Activated effector memory CD4-positive, alpha-beta T cell treated with anti-CD3 and anti-CD28 coated beads, Interleukin-2, amount 50 U/mL, for 16 hours (primary cell): ENCODE data around the gene AZU1.

Experiments used
- DNase-seq: peaks from one replicate; pipeline ENCODE4 v3.0.0-alpha.2; 2020

Gene AZU1

DNA sequence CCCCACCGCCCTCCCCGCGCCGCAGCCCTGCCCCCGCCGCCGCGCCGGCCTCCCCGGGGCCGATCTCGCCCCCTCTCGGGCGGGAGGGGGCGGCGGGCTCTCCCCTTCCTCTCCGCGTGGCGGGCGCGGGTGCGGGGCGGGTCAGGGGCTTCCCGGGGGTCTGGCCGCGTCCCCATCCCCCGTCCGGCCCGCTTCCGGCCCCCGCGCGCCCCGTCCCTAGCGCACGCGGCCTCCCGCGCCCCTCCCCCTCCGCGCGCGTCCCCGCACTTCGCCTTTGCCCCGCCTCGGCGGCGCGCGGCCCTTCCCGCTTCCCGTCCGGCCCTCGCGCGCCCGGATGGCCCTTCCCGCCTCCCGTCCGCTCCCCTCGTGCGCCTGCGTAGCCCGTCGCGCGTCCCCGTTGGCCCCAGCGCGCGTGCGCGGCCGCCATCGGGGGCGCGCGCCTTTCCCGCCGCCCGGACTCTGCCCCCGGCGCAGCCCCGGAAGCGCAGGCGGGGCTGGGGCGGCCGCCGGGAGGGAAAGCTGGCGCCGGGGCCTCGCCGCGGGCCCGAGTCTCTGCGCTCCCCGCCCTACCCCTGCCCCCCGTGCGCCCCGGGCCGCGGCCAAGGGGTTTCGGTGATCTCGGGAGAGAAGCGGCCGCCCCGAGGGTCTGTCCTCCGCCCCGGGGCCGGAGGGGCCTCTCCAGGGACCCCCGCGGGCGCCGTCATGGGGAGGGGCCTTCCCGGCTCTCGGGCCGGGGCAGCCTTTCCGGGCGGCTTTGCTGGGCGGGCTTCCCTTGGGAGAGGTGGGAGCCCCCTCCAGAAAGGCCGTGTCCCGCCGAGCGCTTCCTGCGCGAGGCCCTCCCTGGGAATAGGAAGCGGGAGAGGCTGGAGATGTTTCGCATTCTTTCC, 29.9 kb upstream of the AZU1 start:
- peak; percentile 95 for DNase-seq

DNA sequence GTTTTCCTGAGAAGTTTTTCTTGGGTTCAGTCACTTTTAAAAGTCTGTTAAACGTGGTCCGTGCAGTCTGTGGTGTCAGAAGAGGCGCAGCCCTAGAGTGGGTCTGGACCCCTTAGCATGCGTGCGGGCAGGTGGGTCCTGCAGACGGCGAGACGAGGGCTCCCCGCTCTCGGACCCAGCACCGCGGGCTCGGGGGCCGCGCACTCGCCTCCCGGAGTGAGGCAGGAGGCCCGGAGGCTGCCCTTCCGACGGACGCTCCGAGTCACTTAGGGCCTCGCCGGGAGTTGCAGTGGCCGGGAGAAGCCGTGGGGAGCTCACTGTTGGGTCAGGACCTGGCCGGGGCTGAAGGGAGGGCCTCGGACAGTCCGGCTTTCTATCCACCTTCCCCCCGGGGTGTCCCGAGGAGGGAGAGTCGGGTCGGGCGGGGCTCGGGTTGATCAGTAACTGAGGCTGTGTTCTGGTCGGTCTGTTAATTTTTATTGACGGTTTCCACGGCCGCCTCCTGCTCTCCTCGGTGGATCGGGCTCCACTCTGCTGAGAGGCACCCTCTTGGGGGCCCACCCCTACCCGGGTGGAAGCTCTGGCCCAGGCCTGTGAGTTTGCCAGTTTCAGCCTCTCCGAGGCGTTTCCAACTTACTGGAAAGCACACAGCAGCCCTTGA, 29.1 kb upstream of the AZU1 start:
- peak; percentile 76 for DNase-seq

- DNase-seq, result peak; percentile 76
Observed at GRCh38 chr19:799076-799881, 28.4 kb upstream of the AZU1 start.

DNA sequence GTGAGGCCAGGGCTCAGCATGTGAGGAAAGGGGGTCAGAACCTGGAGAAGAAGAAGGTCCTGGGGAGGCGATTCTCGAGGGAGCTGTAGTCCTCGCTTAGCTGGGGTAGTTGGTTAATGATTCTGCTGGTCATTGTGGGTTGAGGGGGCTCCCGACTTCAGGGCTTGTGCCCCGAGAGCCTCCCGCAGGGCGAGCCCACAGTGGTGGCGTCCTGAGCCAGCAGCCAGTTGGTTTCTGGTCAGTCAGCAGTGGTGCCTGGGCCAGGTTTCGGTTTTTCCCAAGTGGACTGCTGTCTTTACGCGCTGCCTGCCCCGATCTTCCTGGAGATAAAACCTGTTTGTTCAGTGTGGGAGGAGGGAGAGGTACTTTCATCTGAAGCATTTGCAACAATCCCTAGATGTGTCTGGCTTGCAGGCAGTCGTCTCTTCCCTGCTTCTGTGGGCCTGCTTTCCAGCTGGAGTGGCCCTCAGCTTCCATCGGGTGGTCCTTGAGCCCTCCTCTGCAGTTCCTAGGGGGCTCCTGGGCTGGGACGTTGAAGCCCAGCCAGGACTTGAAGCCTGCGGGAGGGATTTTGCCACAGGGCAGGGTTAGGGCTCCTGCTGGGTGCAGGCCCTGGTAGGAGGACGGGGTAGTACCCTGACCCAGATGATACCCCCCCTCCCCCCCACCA, 27.1 kb upstream of the AZU1 start:
- DNase-seq, result peak; percentile 72

DNA sequence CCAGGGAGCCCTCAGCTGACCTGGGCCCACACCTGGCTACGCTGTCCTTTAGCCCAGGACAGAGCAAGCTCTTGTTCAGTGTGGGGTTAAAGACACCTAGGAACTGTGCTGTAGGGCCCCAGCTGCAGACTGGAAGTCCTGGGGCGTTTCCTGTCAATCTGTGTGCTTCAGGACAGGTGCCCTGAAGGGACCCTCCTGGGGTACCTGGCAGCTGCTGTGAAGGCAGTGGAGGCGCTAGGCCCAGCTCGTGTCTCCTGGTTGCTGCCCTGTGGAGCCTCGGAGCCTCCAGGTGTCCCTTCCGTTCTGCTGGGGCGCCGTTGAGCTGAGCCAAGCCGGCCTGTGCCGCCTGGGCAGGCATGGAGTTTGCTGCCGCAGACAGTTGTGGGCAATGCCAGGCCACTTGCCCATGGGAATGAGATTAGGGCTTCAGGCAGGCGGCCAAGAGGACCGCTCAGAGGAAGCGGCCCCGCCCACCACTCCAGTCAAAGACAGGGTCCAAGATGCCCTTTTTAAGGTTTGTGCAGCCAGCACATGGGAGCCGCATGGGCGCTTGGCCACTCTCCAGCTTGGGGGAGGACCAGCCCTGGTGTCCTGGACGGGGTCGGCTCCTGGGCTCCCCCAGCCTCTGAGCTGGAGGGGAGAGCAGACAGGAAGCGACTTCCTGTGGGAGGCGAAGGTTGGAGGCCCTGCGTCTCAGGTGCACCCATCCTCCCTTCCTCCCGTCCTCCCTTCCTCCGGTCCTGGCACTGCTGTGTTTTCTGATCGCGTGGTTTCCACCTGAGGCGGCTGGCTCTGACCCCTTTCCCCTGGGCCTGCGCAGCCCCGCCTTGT, 26.4 kb upstream of the AZU1 start:
- peak; percentile 75 for DNase-seq

DNA sequence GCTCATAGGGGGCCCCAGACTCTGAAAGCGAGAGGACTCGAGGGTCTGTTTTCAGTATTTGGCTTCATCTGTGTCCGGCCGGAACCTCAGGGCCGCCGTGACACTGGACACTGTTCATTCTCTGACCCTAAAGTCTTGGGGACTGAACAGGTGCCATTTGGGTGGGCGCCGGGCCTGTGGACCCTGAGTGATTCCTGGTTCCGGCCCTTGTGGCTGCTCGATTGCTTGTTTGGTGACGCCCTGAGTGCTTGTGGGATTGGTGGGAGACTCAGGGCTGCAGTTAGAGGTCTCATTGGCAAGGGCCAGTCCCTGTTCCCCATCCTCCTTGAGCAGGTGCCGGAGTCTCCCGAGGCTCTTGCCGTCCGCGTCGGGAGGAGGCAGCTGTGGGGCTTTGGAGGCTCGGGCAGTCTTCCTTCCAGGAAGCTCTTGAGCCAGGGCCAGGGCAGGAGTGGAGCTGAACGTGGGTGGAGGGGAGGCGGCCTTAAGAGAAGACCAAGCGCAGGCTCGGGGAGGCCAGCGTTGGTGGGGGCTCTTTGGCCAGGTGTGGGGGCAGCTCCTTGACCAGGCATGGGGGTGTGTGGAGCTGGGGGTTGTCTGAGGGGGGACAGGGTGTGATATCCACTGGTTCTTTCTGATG, 25.7 kb upstream of the AZU1 start:
- no peak for DNase-seq

- DNase-seq, result no peak
Observed at GRCh38 chr19:802498-803098, 25.0 kb upstream of the AZU1 start.

DNA sequence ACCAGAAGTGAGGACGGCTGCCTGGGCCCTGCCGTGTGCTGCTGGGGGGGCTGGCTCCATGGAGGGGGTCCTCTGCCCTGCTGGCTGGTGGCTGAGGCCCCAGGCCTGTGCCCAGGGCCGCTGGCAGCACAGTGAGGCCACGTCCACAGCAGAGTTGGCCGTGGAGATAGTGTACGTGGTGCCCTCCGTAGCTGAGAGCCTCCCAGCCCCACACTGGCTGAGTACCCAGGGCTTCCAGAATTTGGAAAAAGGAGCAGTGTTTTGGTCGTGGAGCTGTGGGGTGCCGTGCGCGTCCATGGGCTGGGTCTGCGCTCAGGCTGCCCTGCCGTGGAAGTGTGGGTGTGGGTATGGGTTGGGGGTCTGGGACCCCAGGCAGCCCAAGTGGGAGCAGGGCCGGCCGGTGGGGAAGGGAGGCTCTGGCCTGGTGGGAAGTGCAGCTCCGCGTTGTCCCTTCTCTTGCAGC, 24.5 kb upstream of the AZU1 start:
- no peak for DNase-seq

GRCh38 chr19:803686-804418, 23.8 kb upstream of the AZU1 start:
- no peak for DNase-seq

DNA sequence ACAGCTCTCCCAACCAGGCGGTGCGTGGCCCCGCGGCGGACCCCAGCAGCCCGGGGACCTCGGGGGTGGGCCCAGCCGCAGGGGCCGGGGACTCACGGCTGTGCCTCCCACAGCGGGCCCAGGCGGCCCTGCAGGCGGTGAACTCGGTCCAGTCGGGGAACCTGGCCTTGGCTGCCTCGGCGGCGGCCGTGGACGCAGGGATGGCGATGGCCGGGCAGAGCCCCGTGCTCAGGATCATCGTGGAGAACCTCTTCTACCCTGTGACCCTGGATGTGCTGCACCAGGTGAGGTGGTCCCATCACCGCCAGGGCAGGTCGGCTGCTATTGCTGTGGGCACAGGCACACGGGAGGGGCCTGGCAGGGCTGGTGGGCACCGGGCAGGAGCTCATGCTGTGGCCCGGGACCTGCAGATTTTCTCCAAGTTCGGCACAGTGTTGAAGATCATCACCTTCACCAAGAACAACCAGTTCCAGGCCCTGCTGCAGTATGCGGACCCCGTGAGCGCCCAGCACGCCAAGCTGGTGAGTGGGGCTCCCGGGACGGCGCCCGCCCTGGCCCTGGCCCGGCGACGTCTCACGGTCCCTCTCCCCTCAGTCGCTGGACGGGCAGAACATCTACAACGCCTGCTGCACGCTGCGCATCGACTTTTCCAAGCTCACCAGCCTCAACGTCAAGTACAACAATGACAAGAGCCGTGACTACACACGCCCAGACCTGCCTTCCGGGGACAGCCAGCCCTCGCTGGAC, 23.0 kb upstream of the AZU1 start:
- DNase-seq, result no peak

DNA sequence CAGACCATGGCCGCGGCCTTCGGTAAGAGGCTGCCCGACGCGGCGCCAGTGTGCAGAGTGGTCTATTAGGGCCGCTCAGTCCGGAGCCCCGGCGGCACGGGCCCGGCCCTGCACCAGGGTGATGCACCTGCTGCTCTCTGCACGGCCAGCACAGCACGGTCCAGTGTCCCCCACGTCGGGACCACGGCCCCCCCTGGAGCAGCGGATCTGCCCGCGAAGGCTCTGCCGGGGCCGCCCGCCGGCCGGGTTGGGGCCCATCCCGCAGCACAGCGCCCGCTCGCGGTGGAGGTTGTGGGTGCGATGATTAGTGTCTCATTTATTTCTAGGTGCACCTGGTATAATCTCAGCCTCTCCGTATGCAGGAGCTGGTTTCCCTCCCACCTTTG, 22.5 kb upstream of the AZU1 start:
- DNase-seq, result no peak

GRCh38 chr19:805600-806550, 21.8 kb upstream of the AZU1 start:
- DNase-seq, result no peak

GRCh38 chr19:806815-807421, 20.7 kb upstream of the AZU1 start:
- no peak for DNase-seq

DNA sequence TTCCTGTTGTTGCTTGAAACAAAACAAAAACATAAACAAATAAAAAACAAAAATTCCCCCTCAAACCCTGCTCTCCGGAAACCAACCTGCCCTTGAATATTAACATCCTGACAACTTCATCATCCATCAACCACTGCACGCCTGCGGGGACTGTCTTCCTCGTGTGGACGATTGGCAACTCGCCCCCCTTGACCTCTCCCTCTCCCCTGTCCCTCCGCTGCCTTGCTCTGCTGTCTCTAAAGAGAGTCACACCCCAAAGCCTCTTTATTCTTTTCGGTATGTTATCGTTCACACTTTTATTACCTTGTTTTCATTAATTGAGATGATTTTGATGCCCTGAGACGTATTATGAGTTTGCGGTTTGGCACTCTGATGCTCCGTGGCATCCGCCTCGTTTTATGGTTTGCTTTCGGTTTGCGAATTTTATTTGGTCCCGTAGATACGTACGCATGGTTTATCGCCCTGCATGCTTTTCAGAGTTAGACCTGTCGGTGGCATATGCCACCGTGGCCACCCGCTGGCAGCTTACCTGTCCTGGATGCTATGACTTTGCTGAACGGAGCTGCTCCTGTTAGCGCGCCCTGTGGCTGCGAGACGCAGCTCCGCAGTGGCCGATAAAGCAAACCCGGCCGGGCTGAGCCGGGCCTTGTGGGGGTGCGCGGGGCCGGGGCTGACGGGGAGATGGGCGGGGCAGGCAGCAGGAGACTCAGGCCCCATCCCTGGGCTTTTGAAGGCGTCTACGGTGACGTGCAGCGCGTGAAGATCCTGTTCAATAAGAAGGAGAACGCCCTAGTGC, 19.8 kb upstream of the AZU1 start:
- DNase-seq, result no peak

DNA sequence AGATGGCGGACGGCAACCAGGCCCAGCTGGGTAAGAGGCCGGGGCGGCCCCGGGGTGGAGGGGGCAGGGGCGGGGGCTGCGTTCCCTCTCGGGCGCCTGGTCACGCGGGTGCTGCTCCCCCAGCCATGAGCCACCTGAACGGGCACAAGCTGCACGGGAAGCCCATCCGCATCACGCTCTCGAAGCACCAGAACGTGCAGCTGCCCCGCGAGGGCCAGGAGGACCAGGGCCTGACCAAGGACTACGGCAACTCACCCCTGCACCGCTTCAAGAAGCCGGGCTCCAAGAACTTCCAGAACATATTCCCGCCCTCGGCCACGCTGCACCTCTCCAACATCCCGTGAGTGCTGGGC, 19.2 kb upstream of the AZU1 start:
- DNase-seq, result no peak

GRCh38 chr19:810077-810855, 17.4 kb upstream of the AZU1 start:
- no peak for DNase-seq
